ENCODE results near the gene TTLL11. TPM values are rescaled to one million over a fixed set of nuclear protein-coding genes. Genes with fewer than 3 reads are reported as not detected.

Gene TTLL11
- total and polyA plus RNA-seq, 4 donors, result 12.3 to 21.1 (median 19.1) TPM

DNA sequence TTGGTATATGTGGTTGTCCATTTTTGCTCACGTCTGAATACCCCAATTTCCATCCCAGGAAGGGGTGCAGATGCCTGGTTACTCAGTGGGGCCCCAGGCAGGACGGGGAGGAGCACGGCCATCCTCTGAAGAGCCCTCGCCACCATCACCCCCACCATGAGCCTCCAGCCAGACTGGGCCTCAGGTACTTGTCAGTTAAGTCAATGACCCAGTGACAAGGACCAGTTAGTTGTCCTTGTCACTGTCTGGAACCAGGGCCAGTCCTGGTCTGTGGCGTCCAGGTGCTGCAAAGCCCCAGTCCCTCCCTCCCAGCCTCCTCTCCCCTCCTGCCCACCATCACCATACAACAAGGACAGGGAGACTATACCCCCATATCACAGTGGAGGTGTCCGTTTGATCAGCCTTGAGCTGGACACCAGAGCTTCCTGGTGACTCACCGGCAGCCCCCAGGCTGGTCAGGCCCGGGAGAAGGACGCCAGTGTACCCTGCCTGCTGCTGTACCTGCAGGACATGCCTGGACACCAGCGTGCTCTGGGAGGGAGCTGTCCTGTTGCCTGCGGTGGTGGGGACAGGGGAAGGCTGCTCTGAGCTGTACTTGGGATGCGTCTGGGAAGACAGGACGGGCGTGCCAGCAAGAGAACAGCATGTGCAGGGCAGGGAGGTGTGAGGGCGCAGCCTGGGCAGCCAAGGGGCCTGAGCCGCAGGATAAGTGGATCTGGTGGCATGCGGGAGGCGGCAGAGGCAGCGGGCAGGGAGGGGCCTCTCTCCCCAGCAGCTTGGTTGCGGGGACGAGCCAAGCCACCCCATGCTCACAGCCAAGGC, 32.6 kb upstream of the TTLL11 start:
- Histone ChIP-seq H3K27ac (ENCODE audit: low read depth, low read length) (no peak overlapping the region), H3K36me3 (ENCODE audit: control insufficient read depth, insufficient read depth, low read length) (no peaks in the 10 kb centered on the region), H3K27me3 (ENCODE audit: control insufficient read depth, insufficient read depth, low read length) (peaks cover 25% of the 10 kb centered on the region), H3K9me3 (ENCODE audit: control insufficient read depth, insufficient read depth, low read length) (no peaks in the 10 kb centered on the region), H3K4me1 (ENCODE audit: control insufficient read depth, insufficient read depth, low read length) (peaks cover 29% of the 10 kb centered on the region), H3K4me3 (ENCODE audit: low read depth, low read length) (no peak overlapping the region)
- WGBS (ENCODE audit: insufficient coverage), result 43% methylated on average over 18 of the region's 21 CpGs
- no peak for DNase-seq (ENCODE audit: low read depth in 4 of 6, low spot score in 6 of 6)

- Histone ChIP-seq H3K27me3 (ENCODE audit: control insufficient read depth, insufficient read depth, low read length) (peaks cover 25% of the 10 kb centered on the region), H3K27ac (ENCODE audit: low read depth, low read length) (no peak overlapping the region), H3K4me3 (ENCODE audit: low read depth, low read length) (no peak overlapping the region), H3K36me3 (ENCODE audit: control insufficient read depth, insufficient read depth, low read length) (no peaks in the 10 kb centered on the region), H3K4me1 (ENCODE audit: control insufficient read depth, insufficient read depth, low read length) (peaks cover 27% of the 10 kb centered on the region), H3K9me3 (ENCODE audit: control insufficient read depth, insufficient read depth, low read length) (no peaks in the 10 kb centered on the region)
- 0% methylated on average over 5 of the region's 8 CpGs for WGBS (ENCODE audit: insufficient coverage)
- peak in 5 of 6 donors; percentile 65 to 96 (median 75) for DNase-seq (ENCODE audit: low read depth in 4 of 6, low spot score in 6 of 6)
Measured at GRCh38 chr9:122125158-122125508, 32.0 kb upstream of the TTLL11 start.

DNA sequence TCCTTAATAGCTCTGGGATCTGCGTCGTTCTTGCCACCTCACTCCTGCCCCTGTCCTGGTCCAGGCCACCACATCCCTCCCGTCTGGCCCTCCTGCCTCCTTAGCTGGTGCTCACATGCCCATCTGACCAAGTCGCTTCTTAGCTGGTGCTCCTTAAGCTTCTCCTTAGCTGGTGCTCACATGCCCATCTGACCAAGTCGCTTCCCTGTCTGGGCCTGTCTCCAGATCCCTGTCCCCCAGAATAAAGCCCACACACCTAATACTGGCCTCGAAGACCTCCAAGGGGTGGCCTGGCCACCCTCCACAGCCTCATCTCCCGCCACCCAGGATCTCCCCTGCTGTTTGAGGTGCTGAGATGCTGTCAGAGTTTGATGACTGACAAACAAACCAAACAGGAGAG, 31.4 kb upstream of the TTLL11 start:
- WGBS (ENCODE audit: insufficient coverage), result 79% methylated on average over 6 of the region's 7 CpGs
- DNase-seq (ENCODE audit: low read depth in 4 of 6, low spot score in 6 of 6), result no peak
- H3K27me3 ChIP-seq (ENCODE audit: control insufficient read depth, insufficient read depth, low read length), result peaks cover 25% of the 10 kb centered on the region
- H3K9me3 ChIP-seq (ENCODE audit: control insufficient read depth, insufficient read depth, low read length), result no peaks in the 10 kb centered on the region
- no peak overlapping the region for H3K27ac ChIP-seq (ENCODE audit: low read depth, low read length)
- no peak overlapping the region for H3K4me3 ChIP-seq (ENCODE audit: low read depth, low read length)
- peaks cover 27% of the 10 kb centered on the region for H3K4me1 ChIP-seq (ENCODE audit: control insufficient read depth, insufficient read depth, low read length)
- no peaks in the 10 kb centered on the region for H3K36me3 ChIP-seq (ENCODE audit: control insufficient read depth, insufficient read depth, low read length)

GRCh38 chr9:122124048-122124447, 30.9 kb upstream of the TTLL11 start:
- no peak overlapping the region for H3K4me3 ChIP-seq (ENCODE audit: low read depth, low read length)
- peaks cover 25% of the 10 kb centered on the region for H3K27me3 ChIP-seq (ENCODE audit: control insufficient read depth, insufficient read depth, low read length)
- no peaks in the 10 kb centered on the region for H3K9me3 ChIP-seq (ENCODE audit: control insufficient read depth, insufficient read depth, low read length)
- no peak overlapping the region for H3K27ac ChIP-seq (ENCODE audit: low read depth, low read length)
- no peak for DNase-seq (ENCODE audit: low read depth in 4 of 6, low spot score in 6 of 6)
- no CpG with 5 or more reads among the region's 1 CpG for WGBS (ENCODE audit: insufficient coverage)
- peaks cover 27% of the 10 kb centered on the region for H3K4me1 ChIP-seq (ENCODE audit: control insufficient read depth, insufficient read depth, low read length)
- H3K36me3 ChIP-seq (ENCODE audit: control insufficient read depth, insufficient read depth, low read length), result no peaks in the 10 kb centered on the region

- Histone ChIP-seq H3K36me3 (ENCODE audit: control insufficient read depth, insufficient read depth, low read length) (no peaks in the 10 kb centered on the region), H3K27ac (ENCODE audit: low read depth, low read length) (no peak overlapping the region), H3K4me1 (ENCODE audit: control insufficient read depth, insufficient read depth, low read length) (peaks cover 27% of the 10 kb centered on the region), H3K9me3 (ENCODE audit: control insufficient read depth, insufficient read depth, low read length) (no peaks in the 10 kb centered on the region), H3K4me3 (ENCODE audit: low read depth, low read length) (no peak overlapping the region), H3K27me3 (ENCODE audit: control insufficient read depth, insufficient read depth, low read length) (peaks cover 25% of the 10 kb centered on the region)
- DNase-seq (ENCODE audit: low read depth in 4 of 6, low spot score in 6 of 6), result peak in 4 of 6 donors; percentile 43 to 86 (median 64)
- 30% methylated on average over 11 of the region's 13 CpGs for WGBS (ENCODE audit: insufficient coverage)
Measured at GRCh38 chr9:122122903-122123632, 30.0 kb upstream of the TTLL11 start.

- Histone ChIP-seq H3K27me3 (ENCODE audit: control insufficient read depth, insufficient read depth, low read length) (peaks cover 24% of the 10 kb centered on the region), H3K4me3 (ENCODE audit: low read depth, low read length) (no peak overlapping the region), H3K36me3 (ENCODE audit: control insufficient read depth, insufficient read depth, low read length) (no peaks in the 10 kb centered on the region), H3K4me1 (ENCODE audit: control insufficient read depth, insufficient read depth, low read length) (peaks cover 25% of the 10 kb centered on the region), H3K9me3 (ENCODE audit: control insufficient read depth, insufficient read depth, low read length) (no peaks in the 10 kb centered on the region), H3K27ac (ENCODE audit: low read depth, low read length) (no peak overlapping the region)
- WGBS (ENCODE audit: insufficient coverage), result 86% methylated on average over 4 of the region's 6 CpGs
- DNase-seq (ENCODE audit: low read depth in 4 of 6, low spot score in 6 of 6), result no peak
Measured at GRCh38 chr9:122122468-122122867, 29.4 kb upstream of the TTLL11 start.

GRCh38 chr9:122121931-122122330, 28.8 kb upstream of the TTLL11 start:
- Histone ChIP-seq H3K4me3 (ENCODE audit: low read depth, low read length) (no peak overlapping the region), H3K36me3 (ENCODE audit: control insufficient read depth, insufficient read depth, low read length) (no peaks in the 10 kb centered on the region), H3K9me3 (ENCODE audit: control insufficient read depth, insufficient read depth, low read length) (no peaks in the 10 kb centered on the region), H3K27ac (ENCODE audit: low read depth, low read length) (no peak overlapping the region), H3K4me1 (ENCODE audit: control insufficient read depth, insufficient read depth, low read length) (peaks cover 20% of the 10 kb centered on the region), H3K27me3 (ENCODE audit: control insufficient read depth, insufficient read depth, low read length) (peaks cover 19% of the 10 kb centered on the region)
- WGBS (ENCODE audit: insufficient coverage), result 94% methylated on average over 6 of the region's 6 CpGs
- DNase-seq (ENCODE audit: low read depth in 4 of 6, low spot score in 6 of 6), result no peak

- Histone ChIP-seq H3K4me1 (ENCODE audit: control insufficient read depth, insufficient read depth, low read length) (peaks cover 14% of the 10 kb centered on the region), H3K27ac (ENCODE audit: low read depth, low read length) (no peak overlapping the region), H3K9me3 (ENCODE audit: control insufficient read depth, insufficient read depth, low read length) (no peaks in the 10 kb centered on the region), H3K27me3 (ENCODE audit: control insufficient read depth, insufficient read depth, low read length) (peaks cover 13% of the 10 kb centered on the region), H3K36me3 (ENCODE audit: control insufficient read depth, insufficient read depth, low read length) (no peaks in the 10 kb centered on the region), H3K4me3 (ENCODE audit: low read depth, low read length) (no peak overlapping the region)
- 99% methylated on average over 9 of the region's 10 CpGs for WGBS (ENCODE audit: insufficient coverage)
- no peak for DNase-seq (ENCODE audit: low read depth in 4 of 6, low spot score in 6 of 6)
Measured at GRCh38 chr9:122121391-122121790, 28.3 kb upstream of the TTLL11 start.

GRCh38 chr9:122120316-122121071, 27.4 kb upstream of the TTLL11 start:
- peaks cover 5% of the 10 kb centered on the region for H3K4me1 ChIP-seq (ENCODE audit: control insufficient read depth, insufficient read depth, low read length)
- no peak overlapping the region for H3K4me3 ChIP-seq (ENCODE audit: low read depth, low read length)
- H3K36me3 ChIP-seq (ENCODE audit: control insufficient read depth, insufficient read depth, low read length), result no peaks in the 10 kb centered on the region
- no peak overlapping the region for H3K27ac ChIP-seq (ENCODE audit: low read depth, low read length)
- peak in 1 of 6 donors; percentile 91 for DNase-seq (ENCODE audit: low read depth in 4 of 6, low spot score in 6 of 6)
- H3K9me3 ChIP-seq (ENCODE audit: control insufficient read depth, insufficient read depth, low read length), result no peaks in the 10 kb centered on the region
- H3K27me3 ChIP-seq (ENCODE audit: control insufficient read depth, insufficient read depth, low read length), result peaks cover 4% of the 10 kb centered on the region
- 84% methylated on average over 10 of the region's 10 CpGs for WGBS (ENCODE audit: insufficient coverage)

All from spinal cord (tissue), 10 donors.